Kidney epithelial cell (primary cell): ENCODE data around the gene CTU2. TPM values are rescaled to one million over a fixed set of nuclear protein-coding genes. Genes with fewer than 3 reads are reported as not detected.

Experiments used
- DNase-seq: peaks from one replicate; pipeline ENCODE4 v3.0.0-alpha.2; 2010; ENCODE audit warnings: low read depth
- H3K27me3 ChIP-seq: 2 replicates; pipeline ENCODE4 v1.6.0; 2011; ENCODE audit warnings: low read length; ENCODE audit not compliant: control insufficient read depth, insufficient read depth
- H3K36me3 ChIP-seq: 2 replicates; pipeline ENCODE4 v1.5.1; 2011; ENCODE audit warnings: low read length; ENCODE audit not compliant: control insufficient read depth, insufficient read depth
- H3K4me3 ChIP-seq: 2 replicates; pipeline ENCODE4 v1.5.1; 2011; ENCODE audit warnings: low read depth, mild to moderate bottlenecking, control low read depth, low read length
- CTCF ChIP-seq: IDR thresholded peaks from 2 replicates; pipeline ENCODE4 v1.5.1; 2011; ENCODE audit warnings: mild to moderate bottlenecking, moderate library complexity, low read length, control low read depth, inconsistent platforms; ENCODE audit not compliant: insufficient read depth, poor library complexity, severe bottlenecking
- total RNA-seq: library from RNA; depleted of rRNA; stranded (reverse); fragments of >200 nt; gene quantifications from 2 replicates; pipeline ENCODE4 v1.2.3, GENCODE V29; 2015

The CTU2 gene
- total RNA-seq, 1 donor from 2014 or later: 12.8 TPM

GRCh38 chr16:88684569-88685155, 21.6 kb upstream of the CTU2 start:
- Histone ChIP-seq H3K27me3 (peaks cover 60% of the 10 kb centered on the region), H3K4me3 (no peak overlapping the region), H3K36me3 (no peaks in the 10 kb centered on the region)
- no peak for DNase-seq
- no peak for TF ChIP-seq CTCF

GRCh38 chr16:88685156-88686061, 20.9 kb upstream of the CTU2 start:
- Histone ChIP-seq H3K36me3 (no peaks in the 10 kb centered on the region), H3K4me3 (peak overlapping the region; percentile 44), H3K27me3 (peaks cover 63% of the 10 kb centered on the region)
- DNase-seq: no peak
- peak; percentile 76 for TF ChIP-seq CTCF

- TF ChIP-seq CTCF: no peak
- peak overlapping the region; percentile 44 for H3K4me3 ChIP-seq
- H3K36me3 ChIP-seq: no peaks in the 10 kb centered on the region
- peaks cover 66% of the 10 kb centered on the region for H3K27me3 ChIP-seq
- DNase-seq: no peak
Observed at GRCh38 chr16:88686062-88686438, 20.3 kb upstream of the CTU2 start.

- no peak for DNase-seq
- Histone ChIP-seq H3K4me3 (peak within 1 kb of the TSS; percentile 44), H3K27me3 (peaks cover 60% of the 10 kb centered on the region), H3K36me3 (no peaks in the 10 kb centered on the region)
- no peak for TF ChIP-seq CTCF
Observed at GRCh38 chr16:88686439-88687253, 19.7 kb upstream of the CTU2 start, which contains the start of gene SNAI3. Gene SNAI3 (minus strand): TSS chr16:88686507. CDS start chr16:88686406, 101 bp downstream.

- DNase-seq: no peak
- H3K27me3 ChIP-seq: peaks cover 57% of the 10 kb centered on the region
- H3K36me3 ChIP-seq: no peaks in the 10 kb centered on the region
- no peak overlapping the region for H3K4me3 ChIP-seq
- no peak for TF ChIP-seq CTCF
Observed at GRCh38 chr16:88687254-88687576, 19.1 kb upstream of the CTU2 start.
